Pericardium fibroblast (primary cell): ENCODE data around the gene AMER3. TPM values are rescaled to one million over a fixed set of nuclear protein-coding genes. Genes with fewer than 3 reads are reported as not detected.

ENCODE experiments used
- total RNA-seq: library from RNA; depleted of rRNA; stranded (reverse); fragments of >200 nt; gene quantifications from 2 replicates; pipeline ENCODE4 v1.2.3, GENCODE V29; 2015

The AMER3 gene
- total RNA-seq: not detected in 2 replicates

GRCh38 chr2:130755256-130756052 lies at the start of gene AMER3:
TSS of gene AMER3 (plus strand) at chr2:130755540. CDS start at chr2:130762073, 6,533 bp downstream.

GRCh38 chr2:130728549-130729316 lies 26.6 kb upstream of the AMER3 start, which contains the start of gene GPR148:
TSS of gene GPR148 (plus strand) at chr2:130729070. CDS start at chr2:130729152, 82 bp downstream.

Other genes starting within 250 kb of the AMER3 start
- not detected in 2 replicates for gene POTEI, start 246.2 kb upstream of the AMER3 start, total RNA-seq
- not detected in 2 replicates for gene CFC1B, start 234.3 kb upstream of the AMER3 start, total RNA-seq
- gene CFC1, start 156.0 kb upstream of the AMER3 start, total RNA-seq: not detected in 2 replicates
- not detected in 2 replicates for gene POTEJ, start 144.1 kb upstream of the AMER3 start, total RNA-seq
- not detected in 2 replicates for gene GPR148, start 26.5 kb upstream of the AMER3 start, total RNA-seq
- gene ARHGEF4, start 81.4 kb downstream of the AMER3 start, total RNA-seq: 6.4 and 8.3 TPM in 2 replicates